ENCODE data around the gene FBXW7.

FBXW7 gene

DNA sequence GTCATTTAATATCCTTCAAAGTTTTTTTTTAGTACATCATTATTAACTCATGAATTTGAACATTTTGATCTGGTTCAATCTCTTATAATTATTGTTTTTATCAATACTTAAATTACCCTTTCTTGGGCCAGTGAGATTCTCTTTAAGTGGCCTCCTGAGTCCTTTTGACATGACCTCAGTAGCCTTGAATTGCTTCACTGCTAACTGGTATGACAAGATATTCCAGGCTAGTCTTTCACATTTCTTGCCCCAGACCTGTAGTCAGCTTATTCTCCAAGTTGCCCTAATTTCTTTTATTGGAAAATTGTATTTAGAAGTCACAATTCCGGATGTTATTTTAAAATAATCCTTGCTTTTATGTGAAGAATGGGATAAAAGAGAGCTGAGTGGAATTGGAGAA lies 35.4 kb upstream of the FBXW7 start:
- no peak overlapping the region for H2BK12ac ChIP-seq (ENCODE audit: low read length in 2 of 2)
- H3K4me3 ChIP-seq (ENCODE audit: insufficient read depth in 1 of 2, low read depth in 1 of 2, low read length in 2 of 2), result no peak overlapping the region
- H3K9me3 ChIP-seq (ENCODE audit: control insufficient read depth, low read length), result no peaks in the 10 kb centered on the region
- H2BK120ac ChIP-seq (ENCODE audit: low read depth, low read length), result no peak overlapping the region
- H3K27me3 ChIP-seq (ENCODE audit: control insufficient read depth in 1 of 2, insufficient read depth in 1 of 2, low read length in 2 of 2), result no peaks in the 10 kb centered on the region
- H3K4me2 ChIP-seq (ENCODE audit: low read length, poor library complexity, severe bottlenecking), result no peak overlapping the region
- no peak overlapping the region for H3K27ac ChIP-seq (ENCODE audit: low read length, poor library complexity, severe bottlenecking)
- no peak overlapping the region for H2BK15ac ChIP-seq (ENCODE audit: low read depth, poor library complexity, severe bottlenecking)
- H4K8ac ChIP-seq (ENCODE audit: low read length), result no peak overlapping the region
- H3K18ac ChIP-seq (ENCODE audit: low read depth in 1 of 2, low read length in 2 of 2), result no peak overlapping the region
- no peak for DNase-seq
- no peak overlapping the region for H4K91ac ChIP-seq (ENCODE audit: low read length)
- no peaks in the 10 kb centered on the region for H3K36me3 ChIP-seq (ENCODE audit: control insufficient read depth in 1 of 2, insufficient read depth in 2 of 2, low read depth in 1 of 2, low read length in 2 of 2)
- no peak overlapping the region for H2AK5ac ChIP-seq (ENCODE audit: low read length, severe bottlenecking)
- H3K23ac ChIP-seq (ENCODE audit: low read length in 2 of 2), result no peak overlapping the region
- H2AFZ ChIP-seq (ENCODE audit: low read depth, low read length), result no peak overlapping the region
- H2BK5ac ChIP-seq (ENCODE audit: low read depth, low read length, poor library complexity, severe bottlenecking), result no peak overlapping the region
- H3K14ac ChIP-seq (ENCODE audit: low read length in 2 of 2), result no peak overlapping the region
- WGBS, result 88% methylated on average over 1 of the region's 1 CpG
- H3K79me1 ChIP-seq (replicated peaks; ENCODE audit: low read length, poor library complexity, severe bottlenecking), result no peaks in the 10 kb centered on the region
- H3K4me1 ChIP-seq (ENCODE audit: control insufficient read depth, insufficient read depth, low read depth, low read length), result no peaks in the 10 kb centered on the region
- H3K9ac ChIP-seq (ENCODE audit: low read length), result no peak overlapping the region
- H3K4ac ChIP-seq (ENCODE audit: low read depth in 1 of 2, low read length in 2 of 2), result no peak overlapping the region

DNA sequence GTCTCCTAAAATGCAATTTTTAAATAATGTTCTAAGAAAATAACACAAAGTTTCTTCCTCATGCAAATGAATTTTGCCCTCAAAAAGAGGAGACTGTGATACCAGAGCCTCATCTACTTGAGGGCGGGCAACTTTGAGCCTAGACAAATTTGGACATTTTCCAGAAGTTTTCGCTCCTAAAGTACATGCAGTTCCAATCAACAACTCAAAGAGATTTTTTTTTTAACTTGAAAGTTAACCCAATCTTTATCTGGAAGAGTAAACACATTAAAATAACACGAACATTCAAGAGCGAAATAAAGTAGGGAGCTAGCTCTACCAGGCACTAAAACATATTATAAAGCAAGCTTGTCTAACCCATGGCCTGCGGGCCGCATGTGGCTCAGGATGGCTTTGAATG lies 29.4 kb upstream of the FBXW7 start:
- H3K18ac ChIP-seq (ENCODE audit: low read depth in 1 of 2, low read length in 2 of 2), result no peak overlapping the region
- H3K14ac ChIP-seq (ENCODE audit: low read length in 2 of 2), result no peak overlapping the region
- no peaks in the 10 kb centered on the region for H3K27me3 ChIP-seq (ENCODE audit: control insufficient read depth in 1 of 2, insufficient read depth in 1 of 2, low read length in 2 of 2)
- no peak overlapping the region for H3K27ac ChIP-seq (ENCODE audit: low read length, poor library complexity, severe bottlenecking)
- H3K4me1 ChIP-seq (ENCODE audit: control insufficient read depth, insufficient read depth, low read depth, low read length), result no peaks in the 10 kb centered on the region
- no peak overlapping the region for H2BK15ac ChIP-seq (ENCODE audit: low read depth, poor library complexity, severe bottlenecking)
- no peak overlapping the region for H2BK120ac ChIP-seq (ENCODE audit: low read depth, low read length)
- H2BK12ac ChIP-seq (ENCODE audit: low read length in 2 of 2), result no peak overlapping the region
- no peak overlapping the region for H3K4ac ChIP-seq (ENCODE audit: low read depth in 1 of 2, low read length in 2 of 2)
- no peak overlapping the region for H4K91ac ChIP-seq (ENCODE audit: low read length)
- no peak overlapping the region for H3K9ac ChIP-seq (ENCODE audit: low read length)
- no peak for DNase-seq
- H4K8ac ChIP-seq (ENCODE audit: low read length), result no peak overlapping the region
- no peak overlapping the region for H3K4me2 ChIP-seq (ENCODE audit: low read length, poor library complexity, severe bottlenecking)
- H3K23ac ChIP-seq (ENCODE audit: low read length in 2 of 2), result no peak overlapping the region
- H3K36me3 ChIP-seq (ENCODE audit: control insufficient read depth in 1 of 2, insufficient read depth in 2 of 2, low read depth in 1 of 2, low read length in 2 of 2), result no peaks in the 10 kb centered on the region
- no peaks in the 10 kb centered on the region for H3K9me3 ChIP-seq (ENCODE audit: control insufficient read depth, low read length)
- no peak overlapping the region for H2AFZ ChIP-seq (ENCODE audit: low read depth, low read length)
- H3K4me3 ChIP-seq (ENCODE audit: insufficient read depth in 1 of 2, low read depth in 1 of 2, low read length in 2 of 2), result no peak overlapping the region
- H2BK5ac ChIP-seq (ENCODE audit: low read depth, low read length, poor library complexity, severe bottlenecking), result no peak overlapping the region
- no peaks in the 10 kb centered on the region for H3K79me1 ChIP-seq (replicated peaks; ENCODE audit: low read length, poor library complexity, severe bottlenecking)
- 82% methylated on average over 6 of the region's 6 CpGs for WGBS
- H2AK5ac ChIP-seq (ENCODE audit: low read length, severe bottlenecking), result no peak overlapping the region

DNA sequence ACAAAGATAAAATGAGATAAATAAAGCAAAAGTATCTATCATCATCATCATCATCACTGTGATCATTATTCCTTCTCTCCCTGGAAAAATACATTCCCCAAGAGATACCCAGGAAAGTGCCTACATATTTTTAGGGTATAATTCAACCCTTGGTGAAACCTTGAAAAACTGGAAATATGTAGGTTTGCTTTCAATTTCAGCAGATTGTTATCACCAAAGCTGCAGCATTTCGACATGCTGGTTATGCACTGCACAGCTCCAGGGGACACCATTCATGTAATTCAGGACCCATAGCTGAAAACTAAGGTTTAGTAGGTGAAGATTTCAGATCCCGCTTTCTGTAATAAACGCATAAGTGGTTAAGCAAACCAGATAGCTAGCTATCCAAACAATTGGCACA lies 28.4 kb upstream of the FBXW7 start:
- H3K4me2 ChIP-seq (ENCODE audit: low read length, poor library complexity, severe bottlenecking), result no peak overlapping the region
- H3K9ac ChIP-seq (ENCODE audit: low read length), result no peak overlapping the region
- H3K27me3 ChIP-seq (ENCODE audit: control insufficient read depth in 1 of 2, insufficient read depth in 1 of 2, low read length in 2 of 2), result no peaks in the 10 kb centered on the region
- H2BK15ac ChIP-seq (ENCODE audit: low read depth, poor library complexity, severe bottlenecking), result no peak overlapping the region
- H2BK12ac ChIP-seq (ENCODE audit: low read length in 2 of 2), result no peak overlapping the region
- no peak overlapping the region for H3K18ac ChIP-seq (ENCODE audit: low read depth in 1 of 2, low read length in 2 of 2)
- 92% methylated on average over 3 of the region's 3 CpGs for WGBS
- no peak overlapping the region for H2AFZ ChIP-seq (ENCODE audit: low read depth, low read length)
- H3K4me1 ChIP-seq (ENCODE audit: control insufficient read depth, insufficient read depth, low read depth, low read length), result no peaks in the 10 kb centered on the region
- H3K36me3 ChIP-seq (ENCODE audit: control insufficient read depth in 1 of 2, insufficient read depth in 2 of 2, low read depth in 1 of 2, low read length in 2 of 2), result no peaks in the 10 kb centered on the region
- H2BK5ac ChIP-seq (ENCODE audit: low read depth, low read length, poor library complexity, severe bottlenecking), result no peak overlapping the region
- no peak overlapping the region for H3K23ac ChIP-seq (ENCODE audit: low read length in 2 of 2)
- no peak overlapping the region for H2BK120ac ChIP-seq (ENCODE audit: low read depth, low read length)
- no peak overlapping the region for H3K27ac ChIP-seq (ENCODE audit: low read length, poor library complexity, severe bottlenecking)
- no peaks in the 10 kb centered on the region for H3K9me3 ChIP-seq (ENCODE audit: control insufficient read depth, low read length)
- H2AK5ac ChIP-seq (ENCODE audit: low read length, severe bottlenecking), result no peak overlapping the region
- no peak overlapping the region for H4K8ac ChIP-seq (ENCODE audit: low read length)
- H3K14ac ChIP-seq (ENCODE audit: low read length in 2 of 2), result no peak overlapping the region
- H3K4me3 ChIP-seq (ENCODE audit: insufficient read depth in 1 of 2, low read depth in 1 of 2, low read length in 2 of 2), result no peak overlapping the region
- no peak overlapping the region for H3K4ac ChIP-seq (ENCODE audit: low read depth in 1 of 2, low read length in 2 of 2)
- no peak overlapping the region for H4K91ac ChIP-seq (ENCODE audit: low read length)
- no peaks in the 10 kb centered on the region for H3K79me1 ChIP-seq (replicated peaks; ENCODE audit: low read length, poor library complexity, severe bottlenecking)
- DNase-seq, result no peak

GRCh38 chr4:152563209-152563608 lies 27.3 kb upstream of the FBXW7 start:
- H3K79me1 ChIP-seq (replicated peaks; ENCODE audit: low read length, poor library complexity, severe bottlenecking), result no peaks in the 10 kb centered on the region
- 100% methylated on average over 1 of the region's 2 CpGs for WGBS
- no peak overlapping the region for H3K27ac ChIP-seq (ENCODE audit: low read length, poor library complexity, severe bottlenecking)
- no peak overlapping the region for H4K91ac ChIP-seq (ENCODE audit: low read length)
- no peak overlapping the region for H3K4me3 ChIP-seq (ENCODE audit: insufficient read depth in 1 of 2, low read depth in 1 of 2, low read length in 2 of 2)
- H3K23ac ChIP-seq (ENCODE audit: low read length in 2 of 2), result no peak overlapping the region
- no peak overlapping the region for H2BK5ac ChIP-seq (ENCODE audit: low read depth, low read length, poor library complexity, severe bottlenecking)
- no peak overlapping the region for H3K14ac ChIP-seq (ENCODE audit: low read length in 2 of 2)
- no peak overlapping the region for H2AK5ac ChIP-seq (ENCODE audit: low read length, severe bottlenecking)
- no peaks in the 10 kb centered on the region for H3K4me1 ChIP-seq (ENCODE audit: control insufficient read depth, insufficient read depth, low read depth, low read length)
- no peak for DNase-seq
- H3K36me3 ChIP-seq (ENCODE audit: control insufficient read depth in 1 of 2, insufficient read depth in 2 of 2, low read depth in 1 of 2, low read length in 2 of 2), result no peaks in the 10 kb centered on the region
- H3K27me3 ChIP-seq (ENCODE audit: control insufficient read depth in 1 of 2, insufficient read depth in 1 of 2, low read length in 2 of 2), result no peaks in the 10 kb centered on the region
- no peaks in the 10 kb centered on the region for H3K9me3 ChIP-seq (ENCODE audit: control insufficient read depth, low read length)
- no peak overlapping the region for H2AFZ ChIP-seq (ENCODE audit: low read depth, low read length)
- H3K4me2 ChIP-seq (ENCODE audit: low read length, poor library complexity, severe bottlenecking), result no peak overlapping the region
- H2BK15ac ChIP-seq (ENCODE audit: low read depth, poor library complexity, severe bottlenecking), result no peak overlapping the region
- H2BK12ac ChIP-seq (ENCODE audit: low read length in 2 of 2), result no peak overlapping the region
- no peak overlapping the region for H3K18ac ChIP-seq (ENCODE audit: low read depth in 1 of 2, low read length in 2 of 2)
- no peak overlapping the region for H4K8ac ChIP-seq (ENCODE audit: low read length)
- no peak overlapping the region for H3K4ac ChIP-seq (ENCODE audit: low read depth in 1 of 2, low read length in 2 of 2)
- no peak overlapping the region for H3K9ac ChIP-seq (ENCODE audit: low read length)
- no peak overlapping the region for H2BK120ac ChIP-seq (ENCODE audit: low read depth, low read length)
